A549 (cell line): ENCODE measurements around the gene HIF1A.

Experiments
- CTCF ChIP-seq: fragments of >200 bp; sonication (Bioruptor Twin); formaldehyde crosslinking; IDR thresholded peaks from 3 replicates; pipeline ENCODE4 v1.5.1; 2016
- MAZ ChIP-seq: fragments of 150-350 bp; IDR thresholded peaks from 2 replicates; pipeline ENCODE4 v1.6.1; 2014; ENCODE audit warnings: antibody characterized with exemption, low read depth, low read length, borderline replicate concordance

DNA sequence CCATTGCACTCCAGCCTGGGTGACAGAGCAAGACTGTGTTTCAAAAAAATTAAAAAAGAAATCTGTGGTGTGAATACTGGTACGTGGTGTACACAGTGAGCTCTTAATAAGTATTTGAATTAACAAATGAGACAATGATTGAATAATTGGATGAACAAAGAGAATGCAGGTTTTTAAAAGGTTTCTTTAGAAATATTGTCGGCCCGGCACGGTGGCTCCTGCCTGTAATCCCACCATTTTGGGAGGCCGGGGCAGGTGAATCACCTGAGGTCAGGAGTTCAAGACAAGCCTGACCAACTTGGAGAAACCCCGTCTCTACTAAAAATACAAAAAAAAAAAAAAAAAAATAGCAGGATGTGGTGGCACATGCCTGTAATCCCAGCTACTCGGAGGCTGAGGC is 6.6 kb downstream of the HIF1A start:
- no peak for TF ChIP-seq CTCF
- no peak for TF ChIP-seq MAZ
